ENCODE measurements around the gene TBC1D20.
"Not testable (repeated sequence)": the region's sequence is repeated elsewhere in the genome, so short reads cannot be mapped to it uniquely, and the experiment has no call there.

TBC1D20 gene

GRCh38 chr20:483815-484644 is 21.7 kb upstream of the TBC1D20 start:
- H3K4me3 ChIP-seq (ENCODE audit: low read depth, low read length): no peak overlapping the region
- H3K9ac ChIP-seq (ENCODE audit: low read depth, low read length): no peak overlapping the region
- H3K27me3 ChIP-seq (ENCODE audit: control insufficient read depth, insufficient read depth, low read length): no peaks in the 10 kb centered on the region
- no peaks in the 10 kb centered on the region for H3K4me1 ChIP-seq (ENCODE audit: control insufficient read depth, insufficient read depth, low read length)
- no peaks in the 10 kb centered on the region for H3K9me3 ChIP-seq (ENCODE audit: control insufficient read depth, insufficient read depth, low read length)
- peaks cover 42% of the 10 kb centered on the region for H3K36me3 ChIP-seq (ENCODE audit: control insufficient read depth, insufficient read depth, low read length)

GRCh38 chr20:481167-481566 is 18.8 kb upstream of the TBC1D20 start:
- Histone ChIP-seq H3K9ac (ENCODE audit: low read depth, low read length) (no peak overlapping the region), H3K36me3 (ENCODE audit: control insufficient read depth, insufficient read depth, low read length) (peaks cover 25% of the 10 kb centered on the region)

GRCh38 chr20:480044-480443 is 17.7 kb upstream of the TBC1D20 start:
- H3K27me3 ChIP-seq (ENCODE audit: control insufficient read depth, insufficient read depth, low read length): no peaks in the 10 kb centered on the region
- H3K36me3 ChIP-seq (ENCODE audit: control insufficient read depth, insufficient read depth, low read length): peaks cover 21% of the 10 kb centered on the region
- H3K4me3 ChIP-seq (ENCODE audit: low read depth, low read length): no peak overlapping the region
- H3K4me1 ChIP-seq (ENCODE audit: control insufficient read depth, insufficient read depth, low read length): no peaks in the 10 kb centered on the region
- no peaks in the 10 kb centered on the region for H3K9me3 ChIP-seq (ENCODE audit: control insufficient read depth, insufficient read depth, low read length)
- no peak overlapping the region for H3K9ac ChIP-seq (ENCODE audit: low read depth, low read length)

More at GRCh38 chr20:481167-481566, 18.8 kb upstream of the TBC1D20 start:
- no peaks in the 10 kb centered on the region for H3K4me1 ChIP-seq (ENCODE audit: control insufficient read depth, insufficient read depth, low read length)
- H3K27me3 ChIP-seq (ENCODE audit: control insufficient read depth, insufficient read depth, low read length): no peaks in the 10 kb centered on the region
- no peak overlapping the region for H3K4me3 ChIP-seq (ENCODE audit: low read depth, low read length)
- no peaks in the 10 kb centered on the region for H3K9me3 ChIP-seq (ENCODE audit: control insufficient read depth, insufficient read depth, low read length)

- H3K36me3 ChIP-seq (ENCODE audit: control insufficient read depth, insufficient read depth, low read length): peaks cover 19% of the 10 kb centered on the region
- H3K4me3 ChIP-seq (ENCODE audit: low read depth, low read length): no peak overlapping the region
- no peaks in the 10 kb centered on the region for H3K4me1 ChIP-seq (ENCODE audit: control insufficient read depth, insufficient read depth, low read length)
- H3K9ac ChIP-seq (ENCODE audit: low read depth, low read length): no peak overlapping the region
- no peaks in the 10 kb centered on the region for H3K9me3 ChIP-seq (ENCODE audit: control insufficient read depth, insufficient read depth, low read length)
- H3K27me3 ChIP-seq (ENCODE audit: control insufficient read depth, insufficient read depth, low read length): no peaks in the 10 kb centered on the region
Measured at GRCh38 chr20:479487-479886, 17.2 kb upstream of the TBC1D20 start.

- Histone ChIP-seq H3K9ac (ENCODE audit: low read depth, low read length) (no peak overlapping the region), H3K4me3 (ENCODE audit: low read depth, low read length) (no peak overlapping the region), H3K4me1 (ENCODE audit: control insufficient read depth, insufficient read depth, low read length) (no peaks in the 10 kb centered on the region), H3K9me3 (ENCODE audit: control insufficient read depth, insufficient read depth, low read length) (no peaks in the 10 kb centered on the region), H3K27me3 (ENCODE audit: control insufficient read depth, insufficient read depth, low read length) (no peaks in the 10 kb centered on the region), H3K36me3 (ENCODE audit: control insufficient read depth, insufficient read depth, low read length) (peaks cover 15% of the 10 kb centered on the region)
Measured at GRCh38 chr20:478949-479429, 16.7 kb upstream of the TBC1D20 start.

- Histone ChIP-seq H3K4me1 (ENCODE audit: control insufficient read depth, insufficient read depth, low read length) (no peaks in the 10 kb centered on the region), H3K9me3 (ENCODE audit: control insufficient read depth, insufficient read depth, low read length) (no peaks in the 10 kb centered on the region), H3K36me3 (ENCODE audit: control insufficient read depth, insufficient read depth, low read length) (peaks cover 10% of the 10 kb centered on the region), H3K27me3 (ENCODE audit: control insufficient read depth, insufficient read depth, low read length) (no peaks in the 10 kb centered on the region), H3K4me3 (ENCODE audit: low read depth, low read length) (no peak overlapping the region), H3K9ac (ENCODE audit: low read depth, low read length) (no peak overlapping the region)
Measured at GRCh38 chr20:478010-478948, 15.9 kb upstream of the TBC1D20 start.

GRCh38 chr20:476561-477249 is 14.4 kb upstream of the TBC1D20 start:
- not testable (repeated sequence) for H3K36me3 ChIP-seq (ENCODE audit: control insufficient read depth, insufficient read depth, low read length); H3K27me3 ChIP-seq (ENCODE audit: control insufficient read depth, insufficient read depth, low read length); H3K9ac ChIP-seq (ENCODE audit: low read depth, low read length); H3K9me3 ChIP-seq (ENCODE audit: control insufficient read depth, insufficient read depth, low read length); H3K4me3 ChIP-seq (ENCODE audit: low read depth, low read length); H3K4me1 ChIP-seq (ENCODE audit: control insufficient read depth, insufficient read depth, low read length)

GRCh38 chr20:475463-476357 is 13.4 kb upstream of the TBC1D20 start:
- Histone ChIP-seq H3K36me3 (ENCODE audit: control insufficient read depth, insufficient read depth, low read length) (peaks cover 7% of the 10 kb centered on the region), H3K4me1 (ENCODE audit: control insufficient read depth, insufficient read depth, low read length) (no peaks in the 10 kb centered on the region), H3K27me3 (ENCODE audit: control insufficient read depth, insufficient read depth, low read length) (no peaks in the 10 kb centered on the region), H3K4me3 (ENCODE audit: low read depth, low read length) (no peak overlapping the region), H3K9me3 (ENCODE audit: control insufficient read depth, insufficient read depth, low read length) (no peaks in the 10 kb centered on the region), H3K9ac (ENCODE audit: low read depth, low read length) (no peak overlapping the region)

GRCh38 chr20:474581-474980 is 12.2 kb upstream of the TBC1D20 start:
- H3K36me3 ChIP-seq (ENCODE audit: control insufficient read depth, insufficient read depth, low read length): peaks cover 4% of the 10 kb centered on the region
- H3K9me3 ChIP-seq (ENCODE audit: control insufficient read depth, insufficient read depth, low read length): no peaks in the 10 kb centered on the region
- no peaks in the 10 kb centered on the region for H3K27me3 ChIP-seq (ENCODE audit: control insufficient read depth, insufficient read depth, low read length)
- H3K9ac ChIP-seq (ENCODE audit: low read depth, low read length): no peak overlapping the region
- no peaks in the 10 kb centered on the region for H3K4me1 ChIP-seq (ENCODE audit: control insufficient read depth, insufficient read depth, low read length)
- no peak overlapping the region for H3K4me3 ChIP-seq (ENCODE audit: low read depth, low read length)

- Histone ChIP-seq H3K4me3 (ENCODE audit: low read depth, low read length) (no peak overlapping the region), H3K36me3 (ENCODE audit: control insufficient read depth, insufficient read depth, low read length) (peaks cover 4% of the 10 kb centered on the region), H3K9ac (ENCODE audit: low read depth, low read length) (no peak overlapping the region), H3K4me1 (ENCODE audit: control insufficient read depth, insufficient read depth, low read length) (no peaks in the 10 kb centered on the region), H3K9me3 (ENCODE audit: control insufficient read depth, insufficient read depth, low read length) (no peaks in the 10 kb centered on the region), H3K27me3 (ENCODE audit: control insufficient read depth, insufficient read depth, low read length) (no peaks in the 10 kb centered on the region)
Measured at GRCh38 chr20:472889-473292, 10.6 kb upstream of the TBC1D20 start.
